LNCaP clone FGC (cell line): ENCODE results near the gene C14orf93.
"Not testable (repeated sequence)": the region's sequence is repeated elsewhere in the genome, so short reads cannot be mapped to it uniquely, and the experiment has no call there.

ENCODE experiments used
- DNase-seq: peaks from one replicate; pipeline ENCODE4 v3.0.0-alpha.2; 2011; ENCODE audit warnings: low read depth
- H3K4me3 ChIP-seq: 2 replicates; pipeline ENCODE4 v1.5.1; 2011; ENCODE audit warnings: mild to moderate bottlenecking, low read depth, low read length, control low read depth
- CTCF ChIP-seq: IDR thresholded peaks from 2 replicates; pipeline ENCODE4 v1.5.1; 2012; ENCODE audit warnings: mild to moderate bottlenecking; ENCODE audit not compliant: control insufficient read depth, insufficient read depth; ENCODE audit errors: extremely low read depth

C14orf93 gene

GRCh38 chr14:23006544-23007419 lies 3.2 kb downstream of the C14orf93 start:
- peak overlapping the region; percentile 77 for H3K4me3 ChIP-seq
- peak; percentile 24; the same call in 1 of the 2 replicates for TF ChIP-seq CTCF
- peak; percentile 96 for DNase-seq

- peak overlapping the region; percentile 77 for H3K4me3 ChIP-seq
- TF ChIP-seq CTCF: no peak
- no peak for DNase-seq
These were observed 3.8 kb downstream of the C14orf93 start for GRCh38 chr14:23006188-23006534.

- no peak for TF ChIP-seq CTCF
- DNase-seq: no peak
- H3K4me3 ChIP-seq: peak overlapping the region; percentile 77
These were observed 4.3 kb downstream of the C14orf93 start for GRCh38 chr14:23005451-23006187.

- not testable (repeated sequence) for H3K4me3 ChIP-seq, DNase-seq
These were observed 5.7 kb downstream of the C14orf93 start for GRCh38 chr14:23004274-23004673.

- no peak for DNase-seq
- H3K4me3 ChIP-seq: no peak overlapping the region
- TF ChIP-seq CTCF: no peak
These were observed 7.4 kb downstream of the C14orf93 start for GRCh38 chr14:23002592-23002991.

- DNase-seq: no peak
- TF ChIP-seq CTCF: no peak
- no peak overlapping the region for H3K4me3 ChIP-seq
These were observed 9.1 kb downstream of the C14orf93 start for GRCh38 chr14:23000860-23001259.

- DNase-seq: no peak
- TF ChIP-seq CTCF: no peak
- H3K4me3 ChIP-seq: no peak overlapping the region
These were observed 11.5 kb downstream of the C14orf93 start for GRCh38 chr14:22998329-22999012.
